NCI-H1092 (cell line): ENCODE results near the gene SIGLEC8.
"Not testable (repeated sequence)": the region's sequence is repeated elsewhere in the genome, so short reads cannot be mapped to it uniquely, and the experiment has no call there.

ENCODE experiments used
- DNase-seq: peaks from one replicate; lab custom pipeline; 2025; lab: John Stamatoyannopoulos, UW

The SIGLEC8 gene

GRCh38 chr19:51458051-51458645, at the start of gene SIGLEC8:
SIGLEC8 (minus strand) TSS chr19:51458454; CDS start chr19:51458387, 67 bp downstream.
- no peak for DNase-seq

GRCh38 chr19:51507640-51508058, 49.4 kb upstream of the SIGLEC8 start:
- no peak for DNase-seq

GRCh38 chr19:51507192-51507591, 48.9 kb upstream of the SIGLEC8 start:
- no peak for DNase-seq

GRCh38 chr19:51505904-51506303, 47.6 kb upstream of the SIGLEC8 start:
- no peak for DNase-seq

- no peak for DNase-seq
Observed at GRCh38 chr19:51503896-51504295, 45.6 kb upstream of the SIGLEC8 start.

GRCh38 chr19:51503286-51503817, 45.1 kb upstream of the SIGLEC8 start:
- no peak for DNase-seq

GRCh38 chr19:51501594-51502263, 43.5 kb upstream of the SIGLEC8 start, which contains the start of gene SIGLEC12:
SIGLEC12 (minus strand) TSS chr19:51501800; CDS start chr19:51501733, 67 bp downstream.
- no peak for DNase-seq

GRCh38 chr19:51500931-51501330, 42.7 kb upstream of the SIGLEC8 start:
- not testable (repeated sequence) for DNase-seq

GRCh38 chr19:51497666-51498065, 39.4 kb upstream of the SIGLEC8 start:
- no peak for DNase-seq

GRCh38 chr19:51493776-51494175, 35.5 kb upstream of the SIGLEC8 start:
- DNase-seq: no peak

GRCh38 chr19:51491586-51491985, 33.3 kb upstream of the SIGLEC8 start:
- no peak for DNase-seq

- no peak for DNase-seq
Observed at GRCh38 chr19:51490676-51491075, 32.4 kb upstream of the SIGLEC8 start.

- no peak for DNase-seq
Observed at GRCh38 chr19:51489113-51489512, 30.9 kb upstream of the SIGLEC8 start.

- DNase-seq: no peak
Observed at GRCh38 chr19:51488491-51488890, 30.2 kb upstream of the SIGLEC8 start.

GRCh38 chr19:51485960-51486660, 27.9 kb upstream of the SIGLEC8 start:
- DNase-seq: no peak

- no peak for DNase-seq
Observed at GRCh38 chr19:51480590-51480989, 22.3 kb upstream of the SIGLEC8 start.

- DNase-seq: no peak
Observed at GRCh38 chr19:51479531-51480331, 21.5 kb upstream of the SIGLEC8 start.

GRCh38 chr19:51478381-51479234, 20.4 kb upstream of the SIGLEC8 start, which contains the start of gene CEACAM18:
CEACAM18 (plus strand) TSS chr19:51478539.
- DNase-seq: no peak

GRCh38 chr19:51477344-51477743, 19.1 kb upstream of the SIGLEC8 start:
- no peak for DNase-seq

- no peak for DNase-seq
Observed at GRCh38 chr19:51476164-51476563, 17.9 kb upstream of the SIGLEC8 start.
